IMR-90 (cell line): Measurements from ENCODE around the gene XPNPEP2. TPM values are rescaled to one million over a fixed set of nuclear protein-coding genes. Genes with fewer than 3 reads are reported as not detected.

Source experiments
- ATAC-seq: fragments of 200-7000 bp; cut with Tn5 transposase; 2 replicates; pipeline ENCODE4 v1.9.1; 2020; ENCODE audit warnings: low read depth, mild to moderate bottlenecking, moderate library complexity
- BruUV-seq: library from RNA; stranded (reverse); fragments of 400-500 nt; replicated peaks from 2 replicates; lab custom pipeline; 2021; lab: Mats Ljungman, UMichigan
- CTCF ChIA-PET: fragments of 300-600 bp; formaldehyde crosslinking; extraction: SDS; loops from one replicate; lab custom pipeline; 2021; ENCODE audit warnings: antibody characterized with exemption; lab: Yijun Ruan, JAX
- POLR2A ChIA-PET: fragments of 300-600 bp; sonication (Branson Sonifier 250); formaldehyde crosslinking; loops from one replicate; lab custom pipeline; 2022; ENCODE audit warnings: antibody characterized with exemption; ENCODE audit not compliant: unreplicated experiment; lab: Charles Lee
- DNase-seq: peaks from one replicate; pipeline ENCODE4 v3.0.0; 2013
- H2AFZ ChIP-seq: replicated peaks from 2 replicates; pipeline ENCODE3; 2013; ENCODE audit warnings: low read length, mild to moderate bottlenecking; ENCODE audit not compliant: poor library complexity
- H2AK5ac ChIP-seq: 2 replicates; pipeline ENCODE4 v1.6.1; 2013; ENCODE audit warnings: low read depth, low read length, inconsistent platforms
- H2AK9ac ChIP-seq: replicated peaks from 2 replicates; pipeline ENCODE3; 2013; ENCODE audit warnings: mild to moderate bottlenecking, low read depth, low read length, moderate library complexity; ENCODE audit not compliant: poor library complexity
- H2BK120ac ChIP-seq: 2 replicates; pipeline ENCODE4 v1.6.1; 2013; ENCODE audit warnings: low read depth, low read length, inconsistent platforms
- H2BK15ac ChIP-seq: 3 replicates; pipeline ENCODE4 v1.6.1; 2013; ENCODE audit warnings: low read depth, low read length, inconsistent platforms
- H2BK20ac ChIP-seq: 2 replicates; pipeline ENCODE4 v1.6.1; 2013; ENCODE audit warnings: low read depth, mild to moderate bottlenecking, inconsistent platforms, low read length, moderate library complexity
- H2BK5ac ChIP-seq: 2 replicates; pipeline ENCODE4 v1.6.1; 2013; ENCODE audit warnings: mild to moderate bottlenecking, low read depth, low read length, inconsistent platforms; ENCODE audit not compliant: poor library complexity, severe bottlenecking
- H3K14ac ChIP-seq: replicated peaks from 2 replicates; pipeline ENCODE4 v1.6.1; 2013; ENCODE audit warnings: low read depth, low read length, inconsistent platforms
- H3K18ac ChIP-seq: 2 replicates; pipeline ENCODE4 v1.6.1; 2013; ENCODE audit warnings: low read depth, low read length, control low read depth
- H3K23ac ChIP-seq: 2 replicates; pipeline ENCODE4 v1.6.1; 2013; ENCODE audit warnings: low read depth, low read length, inconsistent platforms
- H3K27ac ChIP-seq: 2 replicates; pipeline ENCODE4 v1.5.1; 2013; ENCODE audit warnings: mild to moderate bottlenecking, control low read depth, low read length; ENCODE audit not compliant: insufficient read depth
- H3K27me3 ChIP-seq: 2 replicates; pipeline ENCODE4 v1.6.1; 2013; ENCODE audit warnings: low read length; ENCODE audit not compliant: control insufficient read depth, insufficient read depth
- H3K36me3 ChIP-seq: 2 replicates; pipeline ENCODE4 v1.6.1; 2013; ENCODE audit warnings: low read length, mixed read lengths; ENCODE audit not compliant: control insufficient read depth, insufficient read depth
- H3K4ac ChIP-seq: 2 replicates; pipeline ENCODE4 v1.6.1; 2013; ENCODE audit warnings: low read depth, low read length, inconsistent platforms
- H3K4me1 ChIP-seq: 2 replicates; pipeline ENCODE4 v1.6.1; 2013; ENCODE audit warnings: low read length, mixed read lengths; ENCODE audit not compliant: control insufficient read depth, insufficient read depth
- H3K4me2 ChIP-seq: 2 replicates; pipeline ENCODE4 v1.6.1; 2013; ENCODE audit warnings: low read depth, mild to moderate bottlenecking, control low read depth, low read length, moderate library complexity
- H3K4me3 ChIP-seq: 2 replicates; pipeline ENCODE4 v1.5.1; 2013; ENCODE audit warnings: low read depth, mild to moderate bottlenecking, control low read depth, low read length, moderate library complexity; ENCODE audit not compliant: insufficient read depth
- H3K56ac ChIP-seq: 2 replicates; pipeline ENCODE4 v1.6.1; 2013; ENCODE audit warnings: low read length, inconsistent platforms; ENCODE audit not compliant: insufficient read depth; ENCODE audit errors: extremely low read depth
- H3K79me1 ChIP-seq, 2 experiments: 2 replicates each; pipeline ENCODE4 v1.6.1; 2013; ENCODE audit warnings: low read length in 2 of 2, inconsistent platforms in 1 of 2, low read depth in 1 of 2
- H3K9ac ChIP-seq: 2 replicates; pipeline ENCODE4 v1.6.1; 2013; ENCODE audit warnings: low read depth, low read length, control low read depth
- H3K9me1 ChIP-seq: 2 replicates; pipeline ENCODE4 v1.6.1; 2013; ENCODE audit warnings: low read length, inconsistent platforms; ENCODE audit not compliant: insufficient read depth
- H3K9me3 ChIP-seq: 2 replicates; pipeline ENCODE4 v1.6.1; 2013; ENCODE audit warnings: low read length; ENCODE audit not compliant: control insufficient read depth, insufficient read depth
- H4K20me1 ChIP-seq: 2 replicates; pipeline ENCODE4 v1.6.1; 2013; ENCODE audit warnings: low read length, inconsistent platforms; ENCODE audit not compliant: insufficient read depth
- H4K5ac ChIP-seq: 2 replicates; pipeline ENCODE4 v1.6.1; 2013; ENCODE audit warnings: mild to moderate bottlenecking, low read depth, low read length, control low read depth
- H4K8ac ChIP-seq, 2 experiments: 2 replicates each; pipeline ENCODE4 v1.6.1; 2013; ENCODE audit warnings: low read depth in 2 of 2, low read length in 2 of 2, control low read depth in 1 of 2, inconsistent platforms in 1 of 2
- H4K91ac ChIP-seq: 2 replicates; pipeline ENCODE4 v1.6.1; 2013; ENCODE audit warnings: low read depth, low read length, inconsistent platforms; ENCODE audit not compliant: insufficient read depth
- BHLHE40 ChIP-seq: fragments of 150-350 bp; IDR thresholded peaks from 2 replicates; pipeline ENCODE4 v1.6.1; 2016; ENCODE audit warnings: mild to moderate bottlenecking, low read depth, low read length
- CEBPB ChIP-seq: IDR thresholded peaks from 2 replicates; pipeline ENCODE4 v1.6.1; 2012; ENCODE audit warnings: low read depth, low read length, improper control_type of control experiment
- WGBS, 2 experiments: methylation state at CpG; one replicate each; pipeline versions ENCODE4 v1.1.5 to v1.1.7; 2013; ENCODE audit warnings: missing lambda C conversion rate in 2 of 2; ENCODE audit not compliant: insufficient read length in 1 of 2; ENCODE audit errors: extremely low coverage in 2 of 2; 5-methylcytosine and 5-hydroxymethylcytosine counted together
- dilution Hi-C: fragments of 300-500 bp; cut with HindIII; formaldehyde crosslinking; loops from one replicate; pipeline ENCODE4 v1.14.3; 2018; ENCODE audit warnings: low sequenced_read_pairs; ENCODE audit not compliant: unreplicated experiment
- in situ Hi-C: fragments of 300-500 bp; cut with MboI; formaldehyde crosslinking; loops from 3 replicates; pipeline ENCODE4 v1.14.3; 2019; ENCODE audit warnings: low sequenced_read_pairs, inconsistent platforms, mixed read lengths
- intact Hi-C: fragments of 100-400 bp; cut with micrococcal nuclease; formaldehyde crosslinking; loops from 2 replicates; pipeline ENCODE4 v1.10.0; 2022
- polyA plus RNA-seq, 3 experiments: library from polyadenylated mRNA; depleted of rRNA; stranded (reverse); fragments of >200 nt; gene quantifications; 2 replicates each; pipeline ENCODE4 v1.2.3, GENCODE V29; 2012; ENCODE audit warnings: low replicate concordance in 1 of 3
- total RNA-seq: library from RNA; depleted of rRNA; stranded (reverse); fragments of >200 nt; gene quantifications from 2 replicates; pipeline ENCODE4 v1.2.3, GENCODE V29; 2012

The XPNPEP2 gene
- total and polyA plus RNA-seq, 2 of the 4 experiments (the other 2 are of a cell fraction): under 0.01 to 0.07 TPM

GRCh38 chrX:129749069-129749468 lies 10.3 kb downstream of the XPNPEP2 start:
- Histone ChIP-seq H2BK20ac (no peak overlapping the region), H3K4me1 (no peaks in the 10 kb centered on the region; the same call in 1 of the 2 replicates), H3K9ac (no peak overlapping the region), H3K9me3 (no peaks in the 10 kb centered on the region), H3K79me1 (no peaks in the 10 kb centered on the region), H3K9me1 (no peaks in the 10 kb centered on the region; the same call in 1 of the 2 replicates), H2AFZ (no peak overlapping the region), H3K27me3 (peaks cover 18% of the 10 kb centered on the region), H3K27ac (no peak overlapping the region), H3K23ac (no peak overlapping the region), H2BK15ac (no peak overlapping the region), H3K36me3 (no peaks in the 10 kb centered on the region), H4K91ac (no peak overlapping the region), H3K4ac (no peak overlapping the region), H3K18ac (no peak overlapping the region), H4K5ac (no peak overlapping the region), H3K56ac (no peak overlapping the region), H2AK5ac (no peak overlapping the region), H4K20me1 (no peaks in the 10 kb centered on the region), H4K8ac (no peak overlapping the region), H3K4me3 (no peak overlapping the region), H3K14ac (no peak overlapping the region), H2AK9ac (no peak overlapping the region), H2BK5ac (no peak overlapping the region), H3K4me2 (no peak overlapping the region), H2BK120ac (no peak overlapping the region)
- ChIA-PET CTCF (no interaction called here), POLR2A (no interaction called here)
- intact Hi-C loops (no loop called here), dilution Hi-C loops (no loop called here), in situ Hi-C loops (no loop called here)
- BruUV-seq: no TSS peak
- no CpG with 5 or more reads among the region's 2 CpGs for WGBS, 2 experiments
- DNase-seq (no peak), ATAC-seq (no peak)
- peak; percentile 50 for TF ChIP-seq CEBPB
- TF ChIP-seq BHLHE40: no peak
